HCT116 (cell line): ENCODE data around the gene SWAP70. TPM values are rescaled to one million over a fixed set of nuclear protein-coding genes. Genes with fewer than 3 reads are reported as not detected.

Experiments
- ATAC-seq: fragments of 200-7000 bp; cut with Tn5 transposase; 2 replicates; pipeline ENCODE4 v1.9.1; 2020; ENCODE audit warnings: mild to moderate bottlenecking, moderate library complexity
- BruUV-seq: library from RNA; stranded (reverse); fragments of 400-500 nt; replicated peaks from 2 replicates; lab custom pipeline; 2021; lab: Mats Ljungman, UMichigan
- CTCF ChIA-PET: fragments of 300-600 bp; sonication (Branson Sonifier 250); formaldehyde crosslinking; loops from one replicate; lab custom pipeline; 2021; ENCODE audit warnings: antibody characterized with exemption; lab: Charles Lee
- POLR2A ChIA-PET: fragments of 300-600, 350-600 bp; sonication (Branson Sonifier 250); formaldehyde crosslinking; loops from one replicate; lab custom pipeline; 2021; ENCODE audit warnings: antibody characterized with exemption; lab: Charles Lee
- RAD21 ChIA-PET, 2 experiments: fragments of 300-600 bp; sonication (Branson Sonifier 250); formaldehyde crosslinking; loops; one replicate each; lab custom pipeline; 2023; ENCODE audit warnings: low total read pairs in 2 of 2; ENCODE audit not compliant: uncharacterized antibody in 2 of 2, unreplicated experiment in 2 of 2, low non-redundant PET in 1 of 2; lab: Charles Lee
- DNase-seq: peaks from one replicate; pipeline ENCODE4 v3.0.0-alpha.2; 2010; ENCODE audit warnings: low read depth, low spot score
- H2AFZ ChIP-seq: fragments of 200-600 bp; shearing (Covaris generic), sonication (generic); 2 replicates; pipeline ENCODE4 v1.6.1; 2017; ENCODE audit warnings: low read depth, mixed run types, mixed read lengths, antibody characterized with exemption, low read length; ENCODE audit not compliant: poor library complexity, severe bottlenecking
- H3K27ac ChIP-seq: 2 replicates; pipeline ENCODE4 v1.5.1; 2012; ENCODE audit warnings: low read depth, low read length
- H3K27me3 ChIP-seq: fragments of 200-600 bp; sonication (generic); 2 replicates; pipeline ENCODE4 v1.6.1; 2016; ENCODE audit warnings: mixed run types, low read length, mixed read lengths; ENCODE audit not compliant: insufficient read depth
- H3K36me3 ChIP-seq, 2 experiments: fragments of 200-500 bp in 1 of 2; fragments of 200-600 bp in 1 of 2; sonication (Bioruptor generic) in 1 of 2; sonication (generic) in 1 of 2; 2 replicates each; pipeline versions ENCODE4 v1.5.1 to v1.6.1; 2014 to 2016; ENCODE audit warnings: low read length in 2 of 2, inconsistent platforms in 1 of 2, mixed read lengths in 1 of 2, mixed run types in 1 of 2; ENCODE audit not compliant: insufficient read depth in 2 of 2, control insufficient read depth in 1 of 2
- H3K4me1 ChIP-seq, 2 experiments: fragments of 200-600 bp in 1 of 2; sonication (generic) in 1 of 2; 2 replicates each; pipeline versions ENCODE4 v1.5.1 to v1.6.1; 2012 to 2017; ENCODE audit warnings: low read length in 2 of 2, inconsistent platforms in 1 of 2, mild to moderate bottlenecking in 1 of 2, mixed read lengths in 1 of 2, mixed run types in 1 of 2, moderate library complexity in 1 of 2; ENCODE audit not compliant: insufficient read depth in 2 of 2, control insufficient read depth in 1 of 2
- H3K4me2 ChIP-seq: fragments of 200-600 bp; sonication (generic); 2 replicates; pipeline ENCODE4 v1.6.1; 2017; ENCODE audit warnings: mixed run types, low read length, mixed read lengths
- H3K4me3 ChIP-seq, 2 experiments: fragments of 200-600 bp in 1 of 2; sonication (generic) in 1 of 2; replicated peaks in 1 of 2; 2 replicates each; pipeline ENCODE4 v1.5.1; 2011 to 2016; ENCODE audit warnings: low read length in 2 of 2, control low read depth in 1 of 2, low read depth in 1 of 2, mild to moderate bottlenecking in 1 of 2, mixed read lengths in 1 of 2, mixed run types in 1 of 2
- H3K79me2 ChIP-seq: fragments of 200-600 bp; sonication (generic); 2 replicates; pipeline ENCODE4 v1.6.1; 2017; ENCODE audit warnings: mild to moderate bottlenecking, mixed run types, low read length, moderate library complexity, mixed read lengths; ENCODE audit not compliant: insufficient read depth
- H3K9ac ChIP-seq: fragments of 200-600 bp; sonication (generic); 2 replicates; pipeline ENCODE4 v1.6.1; 2016; ENCODE audit warnings: low read length, mixed read lengths
- H3K9me2 ChIP-seq: fragments of 200-600 bp; sonication (generic), shearing (Covaris generic); 2 replicates; pipeline ENCODE4 v1.6.1; 2017; ENCODE audit warnings: mixed run types, mild to moderate bottlenecking, moderate library complexity; ENCODE audit not compliant: insufficient read depth
- H3K9me3 ChIP-seq, 2 experiments: fragments of 200-500 bp in 1 of 2; fragments of 200-600 bp in 1 of 2; sonication (Bioruptor generic) in 1 of 2; sonication (generic) in 1 of 2; 2 replicates each; pipeline ENCODE4 v1.6.1; 2014 to 2017; ENCODE audit warnings: low read length in 2 of 2, mixed read lengths in 2 of 2, inconsistent platforms in 1 of 2, low read depth in 1 of 2, mild to moderate bottlenecking in 1 of 2, mixed run types in 1 of 2, moderate library complexity in 1 of 2; ENCODE audit not compliant: control insufficient read depth in 1 of 2, insufficient read depth in 1 of 2
- H4K20me1 ChIP-seq: fragments of 200-600 bp; sonication (generic), shearing (Covaris generic); 2 replicates; pipeline ENCODE4 v1.6.1; 2017; ENCODE audit warnings: mixed run types, mild to moderate bottlenecking, moderate library complexity; ENCODE audit not compliant: insufficient read depth
- CBX3 ChIP-seq: IDR thresholded peaks from 2 replicates; pipeline ENCODE4 v1.6.1; 2012; ENCODE audit warnings: low read depth
- CEBPB ChIP-seq: IDR thresholded peaks from 2 replicates; pipeline ENCODE4 v1.6.1; 2012; ENCODE audit warnings: low read depth
- EGR1 ChIP-seq: IDR thresholded peaks from 2 replicates; pipeline ENCODE4 v1.6.1; 2012; ENCODE audit warnings: low read depth
- EZH2 ChIP-seq: fragments of 200-600 bp; sonication (generic); IDR thresholded peaks from 2 replicates; pipeline ENCODE4 v1.6.1; 2017; ENCODE audit warnings: antibody characterized with exemption, mixed run types
- EZH2phosphoT487 ChIP-seq: fragments of 200-600 bp; IDR thresholded peaks from 2 replicates; pipeline ENCODE4 v1.6.1; 2018; ENCODE audit warnings: antibody characterized with exemption, borderline replicate concordance
- FOSL1 ChIP-seq: IDR thresholded peaks from 2 replicates; pipeline ENCODE4 v1.6.1; 2012; ENCODE audit warnings: low read depth
- POLR2A ChIP-seq: IDR thresholded peaks from 2 replicates; pipeline ENCODE4 v1.7.0; 2011; ENCODE audit warnings: borderline replicate concordance; ENCODE audit not compliant: insufficient read depth, insufficient read length; ENCODE audit errors: extremely low read depth
- POLR2AphosphoS5 ChIP-seq: IDR thresholded peaks from 2 replicates; pipeline ENCODE4 v1.6.1; 2011; ENCODE audit warnings: mild to moderate bottlenecking, low read depth, low read length, moderate library complexity
- SIN3A ChIP-seq: IDR thresholded peaks from 2 replicates; pipeline ENCODE4 v1.6.1; 2012; ENCODE audit warnings: low read depth
- SP1 ChIP-seq: IDR thresholded peaks from 2 replicates; pipeline ENCODE4 v1.6.1; 2012; ENCODE audit warnings: low read depth
- SRF ChIP-seq: IDR thresholded peaks from 2 replicates; pipeline ENCODE4 v1.6.1; 2012; ENCODE audit warnings: low read depth
- TCF7L2 ChIP-seq: IDR thresholded peaks from 2 replicates; pipeline ENCODE4 v1.7.0; 2011; ENCODE audit warnings: borderline replicate concordance, inconsistent platforms; ENCODE audit not compliant: insufficient read depth, insufficient read length; ENCODE audit errors: extremely low read depth
- YY1 ChIP-seq: IDR thresholded peaks from 2 replicates; pipeline ENCODE4 v1.6.1; 2011; ENCODE audit warnings: low read length, low read depth, moderate library complexity, mild to moderate bottlenecking; ENCODE audit not compliant: insufficient replicate concordance; ENCODE audit errors: extremely low read depth
- ZFX ChIP-seq: fragments of 450-650 bp; IDR thresholded peaks from 2 replicates; pipeline ENCODE4 v1.6.1; 2017
- ZNF274 ChIP-seq: fragments of 200-500 bp; sonication (Bioruptor generic); IDR thresholded peaks from 2 replicates; pipeline ENCODE4 v1.6.1; 2014; ENCODE audit warnings: mild to moderate bottlenecking, low read depth, low read length, inconsistent platforms
- intact Hi-C: fragments of 100-400 bp; cut with micrococcal nuclease; formaldehyde crosslinking; loops from 2 replicates; pipeline ENCODE4 v1.10.0; 2022
- total RNA-seq: library from RNA; stranded (reverse); gene quantifications from one replicate; pipeline ENCODE4 v1.2.1, GENCODE V29; 2021; ENCODE audit not compliant: unreplicated experiment
- TF ChIP-seq, protein P1 (sequence below), 3 experiments: fragments of 200-600 bp in 1 of 3; sonication (generic) in 1 of 3; IDR thresholded peaks in 2 of 3; conservative IDR thresholded peaks in 1 of 3; 2 replicates each; pipeline ENCODE4 v1.5.1; 2012 to 2017; ENCODE audit warnings: low read depth in 2 of 3, low read length in 2 of 3, antibody characterized with exemption in 1 of 3, borderline replicate concordance in 1 of 3, control low read depth in 1 of 3, mild to moderate bottlenecking in 1 of 3, mixed read lengths in 1 of 3, mixed run types in 1 of 3, moderate library complexity in 1 of 3; ENCODE audit not compliant: insufficient read depth in 1 of 3
- TF ChIP-seq, protein P2 (sequence below): IDR thresholded peaks from 2 replicates; pipeline ENCODE4 v1.6.1; 2011; ENCODE audit warnings: mild to moderate bottlenecking, low read length, moderate library complexity; ENCODE audit not compliant: insufficient replicate concordance; ENCODE audit errors: extremely low read depth
- TF ChIP-seq, protein P3 (sequence below): IDR thresholded peaks from 2 replicates; pipeline ENCODE4 v1.6.1; 2012; ENCODE audit warnings: low read depth
- TF ChIP-seq, protein P4 (sequence below): IDR thresholded peaks from 2 replicates; pipeline ENCODE4 v1.6.1; 2012
- TF ChIP-seq, protein P5 (sequence below): IDR thresholded peaks from 2 replicates; pipeline ENCODE4 v1.6.1; 2012

The SWAP70 gene
- total RNA-seq, 1 experiment from 2014 or later: 20.6 TPM

DNA sequence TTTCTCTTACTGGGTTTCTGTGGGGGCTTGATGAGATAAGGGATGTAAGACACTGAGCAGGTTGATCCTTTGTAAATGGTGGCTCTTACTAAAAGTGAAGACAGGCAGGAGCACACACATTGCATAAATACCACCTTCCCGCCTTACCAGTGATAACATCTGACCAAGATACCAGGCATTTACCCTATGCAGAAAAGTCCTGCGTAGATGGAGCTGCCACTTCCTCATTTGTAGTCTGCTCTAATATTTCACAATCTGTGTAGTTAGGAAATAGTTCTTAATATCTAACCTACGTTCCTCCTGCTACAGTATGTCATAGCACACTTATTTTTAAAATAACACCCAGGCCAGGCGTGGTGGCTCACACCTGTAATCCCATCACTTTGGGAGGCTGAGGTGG lies 23.9 kb upstream of the SWAP70 start:
- Histone ChIP-seq H3K9me3 (no peaks in the 10 kb centered on the region), H3K4me3 (no peak overlapping the region), H3K36me3 (no peaks in the 10 kb centered on the region), H4K20me1 (no peaks in the 10 kb centered on the region)
- CTCF ChIA-PET: interaction anchor here (1.2 kb wide), 1 partner anchor 27 kb away, joined by 3 read pairs; no protein-coding TSS in a partner anchor
- RAD21 ChIA-PET: no interaction called here
- TF ChIP-seq ZFX (no peak), CEBPB (no peak), ZNF274 (no peak), EGR1 (no peak), SRF (no peak), TCF7L2 (no peak), CBX3 (no peak), EZH2 (no peak), POLR2AphosphoS5 (no peak), POLR2A (no peak), FOSL1 (no peak), EZH2phosphoT487 (no peak), SIN3A (no peak), SP1 (no peak), YY1 (no peak)
- TF ChIP-seq, protein P1, sequence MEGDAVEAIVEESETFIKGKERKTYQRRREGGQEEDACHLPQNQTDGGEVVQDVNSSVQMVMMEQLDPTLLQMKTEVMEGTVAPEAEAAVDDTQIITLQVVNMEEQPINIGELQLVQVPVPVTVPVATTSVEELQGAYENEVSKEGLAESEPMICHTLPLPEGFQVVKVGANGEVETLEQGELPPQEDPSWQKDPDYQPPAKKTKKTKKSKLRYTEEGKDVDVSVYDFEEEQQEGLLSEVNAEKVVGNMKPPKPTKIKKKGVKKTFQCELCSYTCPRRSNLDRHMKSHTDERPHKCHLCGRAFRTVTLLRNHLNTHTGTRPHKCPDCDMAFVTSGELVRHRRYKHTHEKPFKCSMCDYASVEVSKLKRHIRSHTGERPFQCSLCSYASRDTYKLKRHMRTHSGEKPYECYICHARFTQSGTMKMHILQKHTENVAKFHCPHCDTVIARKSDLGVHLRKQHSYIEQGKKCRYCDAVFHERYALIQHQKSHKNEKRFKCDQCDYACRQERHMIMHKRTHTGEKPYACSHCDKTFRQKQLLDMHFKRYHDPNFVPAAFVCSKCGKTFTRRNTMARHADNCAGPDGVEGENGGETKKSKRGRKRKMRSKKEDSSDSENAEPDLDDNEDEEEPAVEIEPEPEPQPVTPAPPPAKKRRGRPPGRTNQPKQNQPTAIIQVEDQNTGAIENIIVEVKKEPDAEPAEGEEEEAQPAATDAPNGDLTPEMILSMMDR (IDR thresholded peaks at IDR 0.05 in 2 of 3, conservative IDR thresholded peaks at IDR 0.05 in 1 of 3; ENCODE audit: borderline replicate concordance in 1 of 3, insufficient read depth in 1 of 3, low read depth in 2 of 3, low read length in 2 of 3): no peak
- TF ChIP-seq, protein P2, sequence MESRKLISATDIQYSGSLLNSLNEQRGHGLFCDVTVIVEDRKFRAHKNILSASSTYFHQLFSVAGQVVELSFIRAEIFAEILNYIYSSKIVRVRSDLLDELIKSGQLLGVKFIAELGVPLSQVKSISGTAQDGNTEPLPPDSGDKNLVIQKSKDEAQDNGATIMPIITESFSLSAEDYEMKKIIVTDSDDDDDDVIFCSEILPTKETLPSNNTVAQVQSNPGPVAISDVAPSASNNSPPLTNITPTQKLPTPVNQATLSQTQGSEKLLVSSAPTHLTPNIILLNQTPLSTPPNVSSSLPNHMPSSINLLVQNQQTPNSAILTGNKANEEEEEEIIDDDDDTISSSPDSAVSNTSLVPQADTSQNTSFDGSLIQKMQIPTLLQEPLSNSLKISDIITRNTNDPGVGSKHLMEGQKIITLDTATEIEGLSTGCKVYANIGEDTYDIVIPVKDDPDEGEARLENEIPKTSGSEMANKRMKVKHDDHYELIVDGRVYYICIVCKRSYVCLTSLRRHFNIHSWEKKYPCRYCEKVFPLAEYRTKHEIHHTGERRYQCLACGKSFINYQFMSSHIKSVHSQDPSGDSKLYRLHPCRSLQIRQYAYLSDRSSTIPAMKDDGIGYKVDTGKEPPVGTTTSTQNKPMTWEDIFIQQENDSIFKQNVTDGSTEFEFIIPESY: no peak
- TF ChIP-seq, protein P3, sequence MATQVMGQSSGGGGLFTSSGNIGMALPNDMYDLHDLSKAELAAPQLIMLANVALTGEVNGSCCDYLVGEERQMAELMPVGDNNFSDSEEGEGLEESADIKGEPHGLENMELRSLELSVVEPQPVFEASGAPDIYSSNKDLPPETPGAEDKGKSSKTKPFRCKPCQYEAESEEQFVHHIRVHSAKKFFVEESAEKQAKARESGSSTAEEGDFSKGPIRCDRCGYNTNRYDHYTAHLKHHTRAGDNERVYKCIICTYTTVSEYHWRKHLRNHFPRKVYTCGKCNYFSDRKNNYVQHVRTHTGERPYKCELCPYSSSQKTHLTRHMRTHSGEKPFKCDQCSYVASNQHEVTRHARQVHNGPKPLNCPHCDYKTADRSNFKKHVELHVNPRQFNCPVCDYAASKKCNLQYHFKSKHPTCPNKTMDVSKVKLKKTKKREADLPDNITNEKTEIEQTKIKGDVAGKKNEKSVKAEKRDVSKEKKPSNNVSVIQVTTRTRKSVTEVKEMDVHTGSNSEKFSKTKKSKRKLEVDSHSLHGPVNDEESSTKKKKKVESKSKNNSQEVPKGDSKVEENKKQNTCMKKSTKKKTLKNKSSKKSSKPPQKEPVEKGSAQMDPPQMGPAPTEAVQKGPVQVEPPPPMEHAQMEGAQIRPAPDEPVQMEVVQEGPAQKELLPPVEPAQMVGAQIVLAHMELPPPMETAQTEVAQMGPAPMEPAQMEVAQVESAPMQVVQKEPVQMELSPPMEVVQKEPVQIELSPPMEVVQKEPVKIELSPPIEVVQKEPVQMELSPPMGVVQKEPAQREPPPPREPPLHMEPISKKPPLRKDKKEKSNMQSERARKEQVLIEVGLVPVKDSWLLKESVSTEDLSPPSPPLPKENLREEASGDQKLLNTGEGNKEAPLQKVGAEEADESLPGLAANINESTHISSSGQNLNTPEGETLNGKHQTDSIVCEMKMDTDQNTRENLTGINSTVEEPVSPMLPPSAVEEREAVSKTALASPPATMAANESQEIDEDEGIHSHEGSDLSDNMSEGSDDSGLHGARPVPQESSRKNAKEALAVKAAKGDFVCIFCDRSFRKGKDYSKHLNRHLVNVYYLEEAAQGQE: no peak
- TF ChIP-seq, protein P4, sequence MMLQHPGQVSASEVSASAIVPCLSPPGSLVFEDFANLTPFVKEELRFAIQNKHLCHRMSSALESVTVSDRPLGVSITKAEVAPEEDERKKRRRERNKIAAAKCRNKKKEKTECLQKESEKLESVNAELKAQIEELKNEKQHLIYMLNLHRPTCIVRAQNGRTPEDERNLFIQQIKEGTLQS: no peak
- TF ChIP-seq, protein P5, sequence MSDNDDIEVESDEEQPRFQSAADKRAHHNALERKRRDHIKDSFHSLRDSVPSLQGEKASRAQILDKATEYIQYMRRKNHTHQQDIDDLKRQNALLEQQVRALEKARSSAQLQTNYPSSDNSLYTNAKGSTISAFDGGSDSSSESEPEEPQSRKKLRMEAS: no peak
- TF ChIP-seq, all 23 proteins: peak for 0
- Histone ChIP-seq H3K79me2 (no peaks in the 10 kb centered on the region), H3K9ac (no peak overlapping the region), H3K9me2 (no peaks in the 10 kb centered on the region; the same call in 1 of the 2 replicates), H3K4me1 (no peaks in the 10 kb centered on the region), H3K27me3 (no peaks in the 10 kb centered on the region), H3K27ac (no peak overlapping the region), H2AFZ (no peak overlapping the region), H3K4me2 (no peak overlapping the region)
- ATAC-seq: no peak
- POLR2A ChIA-PET: no interaction called here
- intact Hi-C loops: no loop called here
- BruUV-seq: no TSS peak
- DNase-seq: no peak
